Erythroblast (primary cell): ENCODE measurements around the gene BFSP2.

Experiments used
- GATA1 ChIP-seq: IDR thresholded peaks from 2 replicates; pipeline ENCODE4 v1.6.1; 2011; ENCODE audit warnings: low read depth, mild to moderate bottlenecking, control low read depth, low read length, moderate library complexity
- POLR2A ChIP-seq: IDR thresholded peaks from 2 replicates; pipeline ENCODE4 v1.6.1; 2011; ENCODE audit warnings: mild to moderate bottlenecking, low read length

- TF ChIP-seq POLR2A = no peak
- no peak for TF ChIP-seq GATA1
These were observed 1.7 kb downstream of the BFSP2 start for GRCh38 chr3:133401374-133402135.
